Small intestine (tissue), 7 donors: ENCODE results near the gene TMEM232. TPM values are rescaled to one million over a fixed set of nuclear protein-coding genes. Genes with fewer than 3 reads are reported as not detected.
A peak's percentile ranks its signal among the peaks of the same experiment; 100 is the strongest.
"Not testable (repeated sequence)": the region's sequence is repeated elsewhere in the genome, so short reads cannot be mapped to it uniquely, and the experiment has no call there.

ENCODE experiments used
- DNase-seq, 2 donors: peaks; one replicate each; pipeline versions ENCODE4 v3.0.0 to v3.0.0-alpha.2; 2013
- FAIRE-seq: peaks from 2 replicates; lab custom pipeline; 2012; peaks lifted over from hg19 to GRCh38; lab: Jason Lieb, UNC
- H3K27ac ChIP-seq, 3 donors: one replicate each; pipeline ENCODE4 v1.5.1; 2013; ENCODE audit warnings: low read length in 2 of 3, mild to moderate bottlenecking in 2 of 3, control low read depth in 1 of 3, inconsistent platforms in 1 of 3, low read depth in 1 of 3, moderate library complexity in 1 of 3
- H3K27me3 ChIP-seq, 3 donors: one replicate each; pipeline ENCODE4 v1.6.1; 2013; ENCODE audit warnings: low read length in 3 of 3, inconsistent platforms in 1 of 3; ENCODE audit not compliant: control insufficient read depth in 3 of 3, insufficient read depth in 3 of 3
- H3K36me3 ChIP-seq, 3 donors: one replicate each; pipeline ENCODE4 v1.6.1; 2013; ENCODE audit warnings: low read length in 3 of 3, inconsistent platforms in 1 of 3, low read depth in 1 of 3, mild to moderate bottlenecking in 1 of 3, moderate library complexity in 1 of 3; ENCODE audit not compliant: control insufficient read depth in 3 of 3, insufficient read depth in 2 of 3
- H3K4me1 ChIP-seq, 3 donors: one replicate each; pipeline ENCODE4 v1.6.1; 2013; ENCODE audit warnings: low read length in 2 of 3, inconsistent platforms in 1 of 3, low read depth in 1 of 3, mild to moderate bottlenecking in 1 of 3, moderate library complexity in 1 of 3; ENCODE audit not compliant: control insufficient read depth in 3 of 3, insufficient read depth in 2 of 3
- H3K4me3 ChIP-seq, 3 donors: one replicate each; pipeline ENCODE4 v1.5.1; 2013; ENCODE audit warnings: low read length in 3 of 3, control low read depth in 1 of 3, inconsistent platforms in 1 of 3, low read depth in 1 of 3, mild to moderate bottlenecking in 1 of 3, moderate library complexity in 1 of 3
- H3K9me3 ChIP-seq, 2 donors: one replicate each; pipeline ENCODE4 v1.6.1; 2013; ENCODE audit warnings: low read depth in 1 of 2, low read length in 1 of 2; ENCODE audit not compliant: control insufficient read depth in 2 of 2, insufficient read depth in 1 of 2
- WGBS, 3 donors: extraction: QIAGEN DNeasy Blood & Tissue Kit; methylation state at CpG; one replicate each; pipeline ENCODE4 v1.1.7; 2013; 5-methylcytosine and 5-hydroxymethylcytosine counted together
- polyA plus RNA-seq, 4 donors: library from polyadenylated mRNA; stranded (reverse) in 3 of 4; unstranded in 1 of 4; fragments of 200-250 nt in 3 of 4; fragments of 120-200 nt in 1 of 4; gene quantifications; one replicate each; pipeline versions ENCODE4 v1.2.1 to v1.2.3, GENCODE V29; 2013
- donor health status: healthy with polysubstance abuse.
- donor health status: control.
- donor health status: control.
- donor health status: Bipolar disorder and iron deficiency.
- donor health status: healthy.

Gene TMEM232
- polyA plus RNA-seq, 4 donors: 0.27 to 2.5 (median 1.0) TPM

DNA sequence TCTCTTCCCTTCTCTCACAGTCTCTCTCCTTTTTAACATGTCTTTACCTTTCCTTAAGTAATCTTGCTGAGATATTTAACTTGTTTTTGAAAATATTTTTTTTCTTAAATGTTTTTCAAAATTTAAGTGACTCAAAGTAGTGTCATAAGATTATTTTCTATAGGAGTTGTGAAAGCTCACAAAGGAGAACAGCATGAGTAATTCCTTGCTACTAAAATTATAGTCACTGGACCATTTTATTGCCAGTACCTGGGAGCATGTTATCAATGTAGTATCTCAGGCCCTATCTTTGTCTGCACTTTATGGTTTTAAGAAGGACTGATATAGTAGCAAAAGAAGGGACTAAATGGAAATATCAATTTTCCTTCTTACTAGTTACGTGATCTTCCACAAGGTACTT is 181.9 kb downstream of the TMEM232 start:
- H3K9me3 ChIP-seq: no peaks in the 10 kb centered on the region
- DNase-seq (no peak), FAIRE-seq (no peak)
- H3K27ac ChIP-seq: no peak overlapping the region
- H3K4me3 ChIP-seq: no peak overlapping the region
- H3K27me3 ChIP-seq: no peaks in the 10 kb centered on the region
- no peaks in the 10 kb centered on the region for H3K36me3 ChIP-seq
- WGBS, 3 donors: 58 to 85% (median 69%) methylated on average over 1 of the region's 1 CpG
- peaks cover 0 to 11% (median 2%) of the 10 kb centered on the region in 3 donors for H3K4me1 ChIP-seq

DNA sequence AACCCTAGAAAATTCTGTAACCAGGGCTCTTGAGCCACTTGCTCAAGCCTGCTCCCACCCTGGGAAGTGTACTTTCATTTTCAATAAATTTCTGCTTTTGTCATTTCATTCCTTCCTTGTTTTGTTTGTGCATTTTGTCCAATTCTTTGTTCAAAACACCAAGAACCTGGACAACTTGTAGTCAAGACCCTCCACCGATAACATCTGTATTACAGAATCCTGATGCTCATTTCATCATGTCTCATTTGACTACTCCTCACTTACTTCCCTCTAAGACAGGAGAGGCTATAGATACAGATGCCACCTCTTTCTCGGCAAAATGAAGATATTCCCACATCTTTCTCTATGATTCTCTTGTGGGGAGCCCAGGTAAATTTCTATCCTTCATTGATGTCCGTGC is 183.5 kb downstream of the TMEM232 start:
- H3K27ac ChIP-seq: no peak overlapping the region
- no peaks in the 10 kb centered on the region for H3K27me3 ChIP-seq
- H3K36me3 ChIP-seq: no peaks in the 10 kb centered on the region
- WGBS, 3 donors: 84 to 89% (median 86%) methylated on average over 3 of the region's 3 CpGs
- no peak overlapping the region for H3K4me3 ChIP-seq
- no peaks in the 10 kb centered on the region for H3K9me3 ChIP-seq
- no peak for FAIRE-seq
- peaks cover 0 to 11% (median 2%) of the 10 kb centered on the region in 3 donors for H3K4me1 ChIP-seq
- no peak for DNase-seq

DNA sequence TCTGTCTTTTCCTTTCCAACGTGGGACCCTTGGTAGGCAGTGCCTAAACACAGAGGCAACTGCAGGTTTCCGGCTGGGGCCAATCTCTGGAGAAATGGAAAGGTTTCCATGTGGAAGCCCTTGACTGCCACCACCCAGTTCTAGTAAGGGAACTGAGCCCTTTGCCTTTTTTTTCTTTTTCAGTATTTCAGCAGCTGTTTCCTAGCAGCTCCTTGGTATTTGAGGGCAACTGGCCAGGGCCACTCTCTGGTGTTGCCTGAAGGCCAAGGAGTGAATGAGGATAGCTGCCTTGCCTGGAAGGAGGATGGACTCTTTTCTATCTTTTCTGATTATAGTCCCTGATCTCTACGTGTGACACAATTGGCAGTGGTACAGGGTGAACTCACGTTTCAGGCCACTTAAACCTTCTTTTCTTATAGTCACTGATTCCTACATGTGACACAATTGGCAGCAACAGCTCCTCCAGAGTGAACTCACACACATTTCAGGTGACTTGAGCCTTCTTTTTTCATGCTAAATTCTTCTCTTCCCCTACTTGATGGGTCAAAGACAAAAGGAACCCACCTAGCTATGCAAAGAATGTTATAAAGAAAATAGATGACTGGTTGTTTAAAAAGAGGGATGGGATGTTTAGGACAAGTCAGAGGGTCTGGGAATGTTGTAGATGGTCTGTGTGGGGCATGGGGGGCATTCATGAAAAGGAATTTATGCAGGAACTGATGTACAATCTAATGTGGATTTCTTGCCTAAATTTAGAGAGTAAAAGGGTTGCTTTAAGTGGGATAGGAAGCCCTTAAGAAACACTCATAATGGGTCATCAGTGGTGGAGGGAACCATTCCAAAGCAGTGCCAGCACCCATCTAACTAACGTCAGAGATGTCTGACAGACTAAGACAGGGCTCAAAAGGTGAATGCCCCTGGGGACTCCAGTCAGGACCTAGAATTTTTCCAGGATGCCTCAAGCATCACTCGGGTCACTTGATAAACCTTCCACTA is 190.1 kb downstream of the TMEM232 start:
- Histone ChIP-seq H3K27me3 (no peaks in the 10 kb centered on the region), H3K9me3 (no peaks in the 10 kb centered on the region), H3K27ac (no peak overlapping the region), H3K4me1 (peaks cover 0 to 8% (median 0%) of the 10 kb centered on the region in 3 donors), H3K36me3 (no peaks in the 10 kb centered on the region), H3K4me3 (no peak overlapping the region)
- no peak for DNase-seq
- WGBS, 3 donors: 56 to 66% (median 66%) methylated on average over 6 of the region's 6 CpGs
- FAIRE-seq: no peak

DNA sequence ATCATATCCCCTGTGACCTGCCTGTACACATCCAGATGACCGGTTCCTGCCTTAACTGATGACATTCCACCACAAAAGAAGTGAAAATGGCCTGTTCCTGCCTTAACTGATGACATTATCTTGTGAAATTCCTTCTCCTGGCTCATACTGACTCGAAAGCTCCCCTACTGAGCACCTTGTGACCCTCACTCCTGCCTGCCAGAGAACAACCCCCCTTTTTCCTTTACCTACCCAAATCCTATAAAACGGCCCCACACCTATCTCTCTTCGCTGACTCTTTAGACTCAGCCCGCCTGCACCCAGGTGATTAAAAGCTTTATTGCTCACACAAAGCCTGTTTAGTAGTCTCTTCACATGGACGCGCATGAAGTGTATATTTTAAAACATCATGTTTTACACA is 191.3 kb downstream of the TMEM232 start:
- not testable (repeated sequence) for DNase-seq, H3K4me1 ChIP-seq, FAIRE-seq, H3K36me3 ChIP-seq, H3K9me3 ChIP-seq, H3K4me3 ChIP-seq, H3K27me3 ChIP-seq, H3K27ac ChIP-seq
- WGBS, 3 donors: 85 to 90% (median 90%) methylated on average over 7 of the region's 7 CpGs

DNA sequence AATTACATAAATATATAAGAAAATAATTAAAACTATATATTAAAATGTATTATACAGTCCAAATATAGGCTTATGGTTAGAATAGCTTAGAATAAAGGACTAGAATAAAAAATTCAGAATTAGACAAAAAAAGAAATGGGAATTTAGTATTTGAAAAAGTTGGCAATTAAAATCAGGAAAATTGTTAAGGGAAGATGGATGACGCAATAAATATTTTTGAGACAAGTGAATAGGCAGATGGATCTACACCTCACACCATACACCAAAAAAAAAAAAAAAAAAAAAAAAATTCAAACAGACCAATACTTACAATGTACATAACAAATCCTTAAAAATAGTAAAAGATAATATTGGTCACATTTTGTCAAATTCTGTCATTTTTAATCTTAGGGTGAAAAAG is 200.7 kb downstream of the TMEM232 start:
- WGBS, 3 donors: 96 to 100% (median 97%) methylated on average over 1 of the region's 1 CpG
- Histone ChIP-seq H3K9me3 (no peaks in the 10 kb centered on the region), H3K27ac (no peak overlapping the region), H3K4me3 (no peak overlapping the region), H3K4me1 (no peaks in the 10 kb centered on the region), H3K27me3 (no peaks in the 10 kb centered on the region), H3K36me3 (no peaks in the 10 kb centered on the region)
- no peak for DNase-seq
- FAIRE-seq: peak; percentile 81

DNA sequence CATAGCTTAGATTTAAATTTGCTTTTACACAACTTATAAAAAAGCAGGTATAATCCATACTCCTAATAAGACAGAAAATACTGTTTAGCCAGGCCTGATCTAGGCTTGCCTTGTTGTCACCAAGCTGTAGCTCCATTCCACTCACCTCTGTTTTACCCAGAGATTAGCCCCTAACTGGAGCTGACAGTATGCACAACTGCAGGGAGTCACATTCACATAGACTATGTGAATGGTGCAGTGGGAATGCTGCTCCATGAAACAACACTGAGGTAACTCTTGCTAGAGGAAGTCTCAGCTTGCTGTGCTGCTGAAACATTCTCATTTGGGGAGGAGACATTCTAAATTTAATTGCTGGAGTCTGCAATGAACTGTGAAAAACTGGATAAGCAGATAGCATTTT is 209.1 kb downstream of the TMEM232 start:
- no peaks in the 10 kb centered on the region for H3K9me3 ChIP-seq
- H3K27me3 ChIP-seq: no peaks in the 10 kb centered on the region
- no peak overlapping the region for H3K4me3 ChIP-seq
- FAIRE-seq (no peak), DNase-seq (no peak)
- no peak overlapping the region for H3K27ac ChIP-seq
- no peaks in the 10 kb centered on the region for H3K4me1 ChIP-seq
- H3K36me3 ChIP-seq: no peaks in the 10 kb centered on the region

DNA sequence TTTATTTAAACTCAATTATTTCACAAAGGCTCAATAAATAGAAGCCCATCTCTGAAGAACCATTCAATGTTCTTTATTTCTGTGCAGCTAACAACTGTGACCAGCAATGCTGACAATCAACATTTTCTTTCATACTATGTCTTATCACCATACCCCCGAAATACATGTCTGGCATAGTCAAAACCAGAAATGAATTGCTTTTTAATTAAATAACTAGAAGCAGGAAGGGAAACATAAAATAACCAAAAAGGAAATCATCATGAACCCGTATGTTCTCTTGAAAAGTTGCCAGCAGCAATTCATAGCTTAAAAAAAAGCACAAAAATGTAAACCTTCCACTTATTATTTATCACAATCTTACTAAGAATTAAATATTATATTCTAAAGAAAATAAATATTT is 212.4 kb downstream of the TMEM232 start:
- FAIRE-seq (no peak), DNase-seq (no peak)
- H3K4me3 ChIP-seq: no peak overlapping the region
- no peaks in the 10 kb centered on the region for H3K4me1 ChIP-seq
- no peak overlapping the region for H3K27ac ChIP-seq
- H3K36me3 ChIP-seq: no peaks in the 10 kb centered on the region
- no peaks in the 10 kb centered on the region for H3K9me3 ChIP-seq
- WGBS, 3 donors: 39 to 65% (median 49%) methylated on average over 2 of the region's 2 CpGs
- H3K27me3 ChIP-seq: no peaks in the 10 kb centered on the region

DNA sequence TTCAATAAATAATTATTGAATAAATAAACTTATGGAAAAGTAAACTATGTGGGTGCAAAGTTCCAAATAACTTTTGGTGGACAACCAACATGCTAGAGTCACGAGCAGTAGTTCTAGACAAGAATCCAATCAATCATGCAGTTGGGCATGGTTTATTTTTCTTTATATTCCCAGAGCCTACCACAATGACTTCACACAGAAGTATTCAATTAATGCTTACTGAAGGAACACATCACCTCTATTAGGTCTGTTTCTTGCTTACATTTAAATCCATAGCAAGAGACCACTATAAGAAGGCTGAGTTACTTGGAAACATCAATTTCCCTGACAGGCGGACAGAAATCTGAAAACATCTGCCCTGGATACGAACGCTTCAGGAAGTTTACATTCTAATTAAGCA is 214.2 kb downstream of the TMEM232 start:
- FAIRE-seq: no peak
- H3K4me3 ChIP-seq: no peak overlapping the region
- WGBS, 3 donors: 63 to 76% (median 73%) methylated on average over 4 of the region's 4 CpGs
- no peak overlapping the region for H3K27ac ChIP-seq
- DNase-seq: no peak
- no peaks in the 10 kb centered on the region for H3K9me3 ChIP-seq
- no peaks in the 10 kb centered on the region for H3K4me1 ChIP-seq
- H3K27me3 ChIP-seq: no peaks in the 10 kb centered on the region
- no peaks in the 10 kb centered on the region for H3K36me3 ChIP-seq
